Umbilical cord (tissue), 2 donors: ENCODE measurements around the gene RBMS3. TPM values are rescaled to one million over a fixed set of nuclear protein-coding genes. Genes with fewer than 3 reads are reported as not detected.

Experiments used
- DNase-seq: peaks from one replicate; pipeline ENCODE4 v3.0.0-alpha.2; 2015; ENCODE audit warnings: low spot score
- total RNA-seq: library from RNA; depleted of rRNA; stranded (reverse); fragments of >200 nt; gene quantifications from one replicate; pipeline ENCODE4 v1.2.3, GENCODE V29; 2014; ENCODE audit warnings: low replicate concordance; ENCODE audit not compliant: insufficient read depth

The RBMS3 gene
- total RNA-seq, 1 donor from 2014 or later, result 195 TPM

GRCh38 chr3:29568355-29568754, 287.5 kb downstream of the RBMS3 start:
- DNase-seq, result no peak

- no peak for DNase-seq
Observed at GRCh38 chr3:29576181-29576580, 295.3 kb downstream of the RBMS3 start.

- DNase-seq, result no peak
Observed at GRCh38 chr3:29576675-29577074, 295.8 kb downstream of the RBMS3 start.

- no peak for DNase-seq
Observed at GRCh38 chr3:29577250-29577649, 296.4 kb downstream of the RBMS3 start.

GRCh38 chr3:29581311-29581710, 300.4 kb downstream of the RBMS3 start:
- DNase-seq, result no peak

GRCh38 chr3:29582273-29582672, 301.4 kb downstream of the RBMS3 start:
- DNase-seq, result no peak

- peak; percentile 22 for DNase-seq
Observed at GRCh38 chr3:29583861-29584260, 303.0 kb downstream of the RBMS3 start.

DNA sequence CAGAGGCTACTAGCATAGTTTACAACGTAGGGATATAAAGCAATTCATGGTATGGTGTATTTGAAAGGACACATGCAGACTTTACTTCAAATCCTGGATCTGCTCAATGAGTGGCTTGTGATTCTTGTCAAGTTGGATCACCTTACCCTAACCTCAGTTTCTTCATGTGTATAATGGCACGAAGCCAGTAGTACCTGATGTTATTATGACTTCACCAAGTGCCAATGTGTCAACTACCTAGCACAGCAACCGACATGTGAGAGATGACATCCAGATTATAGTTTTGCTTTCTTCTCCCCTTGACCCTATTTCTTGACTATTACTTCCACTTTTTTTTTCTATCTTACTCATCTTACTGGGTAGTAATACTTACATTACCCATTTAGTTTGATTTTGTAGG, 304.5 kb downstream of the RBMS3 start:
- DNase-seq, result no peak

- DNase-seq, result no peak
Observed at GRCh38 chr3:29587340-29587739, 306.5 kb downstream of the RBMS3 start.

- no peak for DNase-seq
Observed at GRCh38 chr3:29590012-29590411, 309.1 kb downstream of the RBMS3 start.

GRCh38 chr3:29590461-29590860, 309.6 kb downstream of the RBMS3 start:
- DNase-seq, result no peak

- peak; percentile 27 for DNase-seq
Observed at GRCh38 chr3:29591579-29591978, 310.7 kb downstream of the RBMS3 start.

DNA sequence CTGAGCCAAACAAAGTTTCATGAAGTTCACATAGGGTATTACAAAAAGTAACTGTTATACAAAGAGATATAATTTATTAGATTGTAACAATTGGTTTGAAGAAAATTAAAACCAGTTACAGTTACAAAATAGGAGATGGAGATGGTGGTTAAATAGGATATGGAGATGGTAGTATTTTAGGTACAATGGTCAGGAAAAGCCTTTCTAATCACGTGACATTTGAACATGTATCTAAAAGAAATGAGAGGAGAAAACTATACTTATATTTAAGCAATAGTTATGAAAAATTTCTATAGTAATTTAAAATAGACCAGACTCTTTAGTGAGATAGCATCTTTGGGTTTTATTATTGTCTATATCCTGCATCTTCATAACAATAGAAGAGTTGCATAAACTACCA, 312.9 kb downstream of the RBMS3 start:
- no peak for DNase-seq

DNA sequence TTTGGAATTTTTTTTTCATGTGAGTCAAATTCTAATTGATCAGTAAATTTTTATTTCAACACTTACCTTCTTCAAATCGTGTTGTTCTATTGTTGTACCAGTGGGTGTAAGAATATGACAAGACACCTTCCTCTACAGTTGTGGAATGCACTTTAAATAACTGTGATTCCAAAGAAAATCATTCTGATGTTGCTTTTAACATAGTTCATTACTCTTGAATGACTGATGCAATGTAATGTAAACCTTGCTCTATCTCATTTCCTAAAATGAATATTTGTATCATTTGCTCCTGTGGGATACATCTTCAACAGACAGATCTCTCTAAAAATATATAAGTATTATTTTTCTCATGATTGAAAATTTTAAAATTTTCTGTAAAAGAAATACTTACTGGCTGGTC, 313.4 kb downstream of the RBMS3 start:
- no peak for DNase-seq

DNA sequence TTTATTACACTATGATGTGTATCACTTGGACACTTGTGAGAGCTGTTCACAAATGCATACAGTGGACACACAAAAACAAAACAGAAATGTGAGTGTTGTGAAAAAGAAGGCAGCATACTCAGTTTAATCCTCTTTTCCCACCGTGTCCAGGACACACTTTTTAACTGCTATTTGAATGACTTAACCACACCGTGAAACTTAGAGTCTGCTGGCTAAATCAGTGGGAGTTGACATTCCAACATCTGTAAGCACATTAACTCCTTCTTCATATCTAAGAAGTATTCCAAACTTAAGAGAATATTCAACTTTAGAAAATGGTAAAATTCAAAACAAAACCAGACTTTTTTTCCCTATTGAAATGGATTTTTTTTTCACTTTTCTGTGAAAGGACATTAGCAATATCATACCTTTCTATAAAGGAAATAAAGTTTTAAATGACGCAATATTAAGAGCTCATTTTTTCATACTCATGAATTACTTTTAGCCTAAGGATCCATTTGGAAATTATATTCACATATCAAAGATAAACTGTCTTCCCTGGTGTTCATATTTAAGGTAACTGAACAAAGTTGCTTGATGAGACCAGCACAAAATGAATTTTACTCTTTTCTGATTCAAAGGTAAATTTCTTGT, 316.6 kb downstream of the RBMS3 start:
- DNase-seq, result no peak

GRCh38 chr3:29601861-29602585, 321.2 kb downstream of the RBMS3 start:
- peak; percentile 33 for DNase-seq

DNA sequence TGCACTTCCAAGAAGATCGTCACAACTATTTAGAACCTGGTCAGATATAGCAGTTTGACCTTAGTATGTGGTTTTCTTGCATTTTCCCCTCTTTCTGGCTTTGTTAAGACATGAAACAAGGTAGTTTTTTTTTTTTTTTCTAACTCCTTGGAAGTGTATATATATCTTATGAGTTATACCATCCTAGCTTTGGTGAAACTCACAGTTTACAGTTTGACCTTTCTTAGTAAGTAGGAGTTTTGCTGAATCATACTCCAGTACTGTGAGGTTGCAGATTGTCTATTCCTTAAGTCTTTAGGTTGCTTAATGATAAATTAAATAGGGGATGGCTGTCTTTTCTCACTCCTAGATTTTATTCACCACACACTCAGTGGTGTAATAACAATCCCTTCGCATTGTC, 325.0 kb downstream of the RBMS3 start:
- no peak for DNase-seq

GRCh38 chr3:29606416-29606815, 325.5 kb downstream of the RBMS3 start:
- no peak for DNase-seq

DNA sequence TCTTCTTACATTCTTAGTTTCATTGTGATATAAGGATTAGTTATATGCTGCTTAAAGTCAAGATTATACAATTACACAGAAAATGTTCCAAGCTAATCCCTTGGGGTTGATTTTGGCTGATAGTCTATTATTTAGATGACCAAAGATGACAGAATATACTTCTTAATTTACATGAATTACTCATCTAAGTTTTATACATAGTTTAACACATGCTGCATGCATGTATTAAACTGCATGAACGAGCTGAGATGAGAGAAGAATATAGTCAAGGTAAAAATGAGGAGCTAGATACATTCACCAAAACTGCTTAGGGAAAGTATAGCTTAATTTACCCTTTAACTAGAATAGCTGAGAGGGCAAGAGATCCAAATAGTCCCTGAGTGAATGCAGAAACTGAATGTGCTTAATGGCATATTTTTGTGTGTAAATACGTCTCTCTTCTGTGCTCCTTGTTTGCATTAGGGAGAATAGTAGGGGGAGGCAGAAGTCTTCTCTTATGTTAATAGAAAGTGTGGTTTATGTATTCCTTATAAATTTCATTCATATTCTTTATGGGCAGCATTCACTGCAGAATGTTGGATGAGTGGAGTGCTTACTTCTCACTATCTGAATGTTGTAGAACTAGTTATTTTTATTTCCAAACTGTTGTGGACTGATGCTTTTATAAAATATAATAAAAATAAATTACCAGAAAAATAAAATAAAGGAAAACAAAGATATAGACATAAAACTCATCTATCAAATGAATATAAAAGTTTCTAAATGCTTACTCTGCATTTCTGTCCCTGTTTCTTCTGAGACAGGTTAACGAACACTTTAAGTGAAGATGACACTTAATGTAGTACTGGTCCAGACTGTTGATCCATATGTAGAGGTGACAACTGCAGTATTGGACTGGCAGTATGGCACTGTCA, 327.8 kb downstream of the RBMS3 start:
- DNase-seq, result no peak

DNA sequence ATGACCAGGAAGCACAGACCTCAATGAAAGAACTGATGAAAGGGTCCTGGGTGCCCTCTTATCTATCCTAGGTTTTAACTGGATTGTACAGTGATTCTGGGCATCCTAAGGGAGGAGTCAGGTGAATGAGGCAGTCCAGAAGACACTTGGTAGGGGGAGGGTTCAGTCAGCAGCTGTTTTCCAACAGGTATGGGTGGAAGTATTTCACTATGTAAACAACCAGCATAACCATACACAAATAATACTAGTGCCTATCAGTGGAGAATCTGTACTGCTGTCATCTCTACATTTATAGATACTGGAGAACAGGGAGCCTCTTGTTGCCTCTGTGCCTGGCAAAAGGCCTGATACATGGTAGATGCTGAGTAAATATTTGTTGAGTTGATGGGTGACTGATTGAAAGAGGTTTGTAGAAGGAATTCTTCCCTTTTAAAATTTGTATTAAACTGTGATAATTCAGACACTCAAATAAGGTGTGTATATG, 328.5 kb downstream of the RBMS3 start:
- no peak for DNase-seq

GRCh38 chr3:29610781-29611180, 329.9 kb downstream of the RBMS3 start:
- DNase-seq, result no peak

- no peak for DNase-seq
Observed at GRCh38 chr3:29611252-29611651, 330.4 kb downstream of the RBMS3 start.
